PFSK-1 (cell line): ENCODE results near the gene C1orf167.

ENCODE experiments used
- FOXP2 ChIP-seq: optimal IDR thresholded peaks from 2 replicates; pipeline ENCODE3; 2011; ENCODE audit warnings: borderline replicate concordance, control low read depth, inconsistent platforms; ENCODE audit not compliant: insufficient read depth; ENCODE audit errors: extremely low read length, extremely low read depth
- POLR2AphosphoS5 ChIP-seq: IDR thresholded peaks from 2 replicates; pipeline ENCODE4 v1.6.1; 2012; ENCODE audit warnings: low read depth, mild to moderate bottlenecking, control low read depth, low read length, moderate library complexity
- REST ChIP-seq, 2 experiments: IDR thresholded peaks; 2 replicates each; pipeline versions ENCODE4 v1.6.1 to v1.8.0; 2011 to 2012; ENCODE audit warnings: low read depth in 2 of 2, low read length in 2 of 2, control low read depth in 1 of 2, inconsistent platforms in 1 of 2, mild to moderate bottlenecking in 1 of 2, moderate library complexity in 1 of 2; ENCODE audit not compliant: insufficient read depth in 1 of 2
- SIN3A ChIP-seq: IDR thresholded peaks from 2 replicates; pipeline ENCODE4 v1.6.1; 2012; ENCODE audit warnings: mild to moderate bottlenecking, low read length, moderate library complexity, borderline replicate concordance; ENCODE audit not compliant: insufficient read depth
- TAF1 ChIP-seq: IDR thresholded peaks from 2 replicates; pipeline ENCODE4 v1.6.1; 2012; ENCODE audit warnings: low read length, control low read depth, borderline replicate concordance; ENCODE audit not compliant: insufficient read depth

The C1orf167 gene

GRCh38 chr1:11804666-11805421, 42.9 kb downstream of the C1orf167 start:
- TF ChIP-seq FOXP2, result no peak
- TF ChIP-seq REST (IDR thresholded peaks at IDR 0.05; ENCODE audit: insufficient read depth in 1 of 2, low read depth in 2 of 2, low read length in 2 of 2), result no peak
- no peak for TF ChIP-seq TAF1
- TF ChIP-seq SIN3A, result no peak
- no peak for TF ChIP-seq POLR2AphosphoS5

GRCh38 chr1:11805422-11806306, 43.7 kb downstream of the C1orf167 start, which contains the start of the genes CLCN6 and MTHFR:
TSS of gene CLCN6 (plus strand) at chr1:11806191. CDS start at chr1:11806263, 72 bp downstream.
TSS of gene MTHFR (minus strand) at chr1:11805964. CDS start at chr1:11803116, 2,848 bp downstream.
- no peak for TF ChIP-seq REST (IDR thresholded peaks at IDR 0.05; ENCODE audit: insufficient read depth in 1 of 2, low read depth in 2 of 2, low read length in 2 of 2)
- TF ChIP-seq SIN3A, result peak; percentile 56
- 0 out of 2 replicates have a peak, but pooled peaks have one; percentile 48 for TF ChIP-seq TAF1
- TF ChIP-seq POLR2AphosphoS5, result peak; percentile 77
- peak; percentile 76 for TF ChIP-seq FOXP2

- TF ChIP-seq TAF1, result no peak
- peak; percentile 14; the same call in 1 of the 2 replicates for TF ChIP-seq SIN3A
Observed at GRCh38 chr1:11806307-11806936, 44.4 kb downstream of the C1orf167 start.

DNA sequence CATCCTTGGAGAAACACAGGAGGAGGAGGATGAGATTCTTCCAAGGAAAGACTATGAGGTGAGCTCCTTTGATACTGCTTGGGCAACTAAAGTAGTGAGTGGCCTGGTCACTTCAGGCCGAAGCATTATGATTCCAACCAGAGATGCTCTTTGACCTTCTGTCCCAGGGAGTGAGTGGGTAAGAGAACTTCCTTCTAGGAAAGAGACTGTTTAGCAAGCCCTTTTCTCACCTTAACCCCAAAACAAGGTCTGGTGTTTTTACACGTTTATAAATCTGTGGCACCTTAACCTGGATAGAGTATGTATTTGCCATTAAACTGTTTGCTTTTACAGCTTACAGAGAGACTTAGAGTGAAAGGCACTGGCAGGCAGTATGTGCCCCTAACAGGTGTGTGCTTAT, 45.1 kb downstream of the C1orf167 start:
- TF ChIP-seq POLR2AphosphoS5 (no peak), REST (IDR thresholded peaks at IDR 0.05; ENCODE audit: insufficient read depth in 1 of 2, low read depth in 2 of 2, low read length in 2 of 2) (no peak), SIN3A (no peak), TAF1 (no peak), FOXP2 (no peak)

DNA sequence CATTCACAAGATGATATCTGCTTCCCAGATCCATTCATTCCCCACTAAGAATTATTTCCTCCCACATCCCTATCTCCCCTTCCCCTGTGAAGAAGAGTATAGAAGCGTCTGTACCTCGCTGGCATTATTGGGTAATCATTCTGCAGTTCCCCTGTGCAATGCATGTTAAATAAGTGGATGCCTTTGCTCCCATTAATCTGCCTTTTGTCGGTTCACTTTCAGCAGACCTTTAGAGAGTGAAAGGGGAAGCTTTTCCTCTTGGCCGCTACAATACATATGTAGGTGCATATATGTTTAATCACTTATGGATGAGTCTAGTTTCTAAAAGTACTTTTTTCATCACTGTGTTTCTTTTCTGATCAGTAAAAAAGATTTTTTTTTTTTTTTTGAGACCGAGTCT, 51.0 kb downstream of the C1orf167 start:
- TF ChIP-seq REST (IDR thresholded peaks at IDR 0.05; ENCODE audit: insufficient read depth in 1 of 2, low read depth in 2 of 2, low read length in 2 of 2), result no peak
- TF ChIP-seq POLR2AphosphoS5, result no peak
- no peak for TF ChIP-seq TAF1
- no peak for TF ChIP-seq FOXP2
- no peak for TF ChIP-seq SIN3A
